Osteoblast (primary cell): Measurements from ENCODE around the gene MTRFR. TPM values are rescaled to one million over a fixed set of nuclear protein-coding genes. Genes with fewer than 3 reads are reported as not detected.
"Not testable (repeated sequence)": the region's sequence is repeated elsewhere in the genome, so short reads cannot be mapped to it uniquely, and the experiment has no call there.

ENCODE experiments used
- DNase-seq: peaks from one replicate; pipeline ENCODE4 v3.0.0; 2011; ENCODE audit warnings: low spot score, mixed read lengths; ENCODE audit not compliant: insufficient read length; ENCODE audit errors: missing footprints
- H2AFZ ChIP-seq: 2 replicates; pipeline ENCODE4 v1.6.0; 2011; ENCODE audit warnings: mild to moderate bottlenecking, low read length
- H3K27ac ChIP-seq: 2 replicates; pipeline ENCODE4 v1.5.1; 2011; ENCODE audit warnings: mild to moderate bottlenecking, low read depth, low read length, moderate library complexity
- H3K27me3 ChIP-seq: 2 replicates; pipeline ENCODE4 v1.6.0; 2012; ENCODE audit warnings: mild to moderate bottlenecking, control low read depth, inconsistent platforms, low read length, moderate library complexity; ENCODE audit not compliant: insufficient read depth
- H3K36me3 ChIP-seq: 2 replicates; pipeline ENCODE4 v1.5.1; 2011; ENCODE audit warnings: mild to moderate bottlenecking, low read length, control low read depth, moderate library complexity; ENCODE audit not compliant: insufficient read depth
- H3K4me1 ChIP-seq: 2 replicates; pipeline ENCODE4 v1.5.1; 2011; ENCODE audit warnings: mild to moderate bottlenecking, low read length, control low read depth, moderate library complexity; ENCODE audit not compliant: insufficient read depth
- H3K4me2 ChIP-seq: 2 replicates; pipeline ENCODE4 v1.6.0; 2011; ENCODE audit warnings: mild to moderate bottlenecking, low read length; ENCODE audit not compliant: insufficient read depth
- H3K4me3 ChIP-seq: fragments of 200-600 bp; sonication (generic); 3 replicates; pipeline ENCODE4 v1.5.1; 2012; ENCODE audit warnings: mild to moderate bottlenecking, low read length, inconsistent platforms; ENCODE audit not compliant: insufficient read depth
- H3K79me2 ChIP-seq: 2 replicates; pipeline ENCODE4 v1.6.0; 2012; ENCODE audit warnings: mild to moderate bottlenecking, low read length, control low read depth, inconsistent platforms; ENCODE audit not compliant: insufficient read depth
- H3K9me3 ChIP-seq: 2 replicates; pipeline ENCODE4 v1.5.1; 2011; ENCODE audit warnings: low read depth, low read length, control low read depth
- H4K20me1 ChIP-seq: 2 replicates; pipeline ENCODE4 v1.6.0; 2012; ENCODE audit warnings: mild to moderate bottlenecking, low read length, control low read depth; ENCODE audit not compliant: insufficient read depth
- total RNA-seq: library from RNA; depleted of rRNA; stranded (reverse); fragments of >200 nt; gene quantifications from 2 replicates; pipeline ENCODE4 v1.2.3, GENCODE V29; 2012
- TF ChIP-seq, protein P1 (sequence below): IDR thresholded peaks from 2 replicates; pipeline ENCODE4 v1.5.1; 2011; ENCODE audit warnings: mild to moderate bottlenecking, low read depth, low read length, moderate library complexity; ENCODE audit errors: extremely low read depth

MTRFR gene
- total RNA-seq, 1 donor = 16.3 TPM

GRCh38 chr12:123251403-123252076 is 18.3 kb downstream of the MTRFR start:
- TF ChIP-seq, protein P1, sequence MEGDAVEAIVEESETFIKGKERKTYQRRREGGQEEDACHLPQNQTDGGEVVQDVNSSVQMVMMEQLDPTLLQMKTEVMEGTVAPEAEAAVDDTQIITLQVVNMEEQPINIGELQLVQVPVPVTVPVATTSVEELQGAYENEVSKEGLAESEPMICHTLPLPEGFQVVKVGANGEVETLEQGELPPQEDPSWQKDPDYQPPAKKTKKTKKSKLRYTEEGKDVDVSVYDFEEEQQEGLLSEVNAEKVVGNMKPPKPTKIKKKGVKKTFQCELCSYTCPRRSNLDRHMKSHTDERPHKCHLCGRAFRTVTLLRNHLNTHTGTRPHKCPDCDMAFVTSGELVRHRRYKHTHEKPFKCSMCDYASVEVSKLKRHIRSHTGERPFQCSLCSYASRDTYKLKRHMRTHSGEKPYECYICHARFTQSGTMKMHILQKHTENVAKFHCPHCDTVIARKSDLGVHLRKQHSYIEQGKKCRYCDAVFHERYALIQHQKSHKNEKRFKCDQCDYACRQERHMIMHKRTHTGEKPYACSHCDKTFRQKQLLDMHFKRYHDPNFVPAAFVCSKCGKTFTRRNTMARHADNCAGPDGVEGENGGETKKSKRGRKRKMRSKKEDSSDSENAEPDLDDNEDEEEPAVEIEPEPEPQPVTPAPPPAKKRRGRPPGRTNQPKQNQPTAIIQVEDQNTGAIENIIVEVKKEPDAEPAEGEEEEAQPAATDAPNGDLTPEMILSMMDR = no peak
- Histone ChIP-seq H3K27ac (no peak overlapping the region), H3K4me3 (no peak overlapping the region), H3K9me3 (no peaks in the 10 kb centered on the region), H3K79me2 (peaks cover 62% of the 10 kb centered on the region), H4K20me1 (peaks cover 8% of the 10 kb centered on the region), H3K4me1 (no peaks in the 10 kb centered on the region), H3K36me3 (peaks cover 27% of the 10 kb centered on the region), H3K27me3 (no peaks in the 10 kb centered on the region), H2AFZ (no peak overlapping the region), H3K4me2 (no peak overlapping the region)
- DNase-seq = no peak

DNA sequence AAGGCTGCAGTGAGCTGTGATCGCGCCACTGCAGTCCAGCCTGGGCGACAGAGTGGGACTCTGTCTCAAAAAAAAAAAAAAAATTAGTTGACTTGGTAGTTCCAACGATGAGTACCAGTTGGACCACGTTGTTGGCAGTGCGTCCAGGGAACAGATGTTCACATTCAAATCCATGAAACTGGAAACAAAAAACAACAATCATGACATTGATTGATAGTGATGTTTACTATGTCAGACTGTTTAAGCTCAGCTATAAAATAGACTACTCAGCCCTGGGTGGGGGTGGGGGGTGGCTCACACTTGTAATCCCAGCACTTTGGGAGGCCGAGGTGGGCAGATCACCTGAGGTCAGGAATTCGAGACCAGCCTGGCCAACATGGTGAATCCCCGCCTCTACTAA is 19.1 kb downstream of the MTRFR start:
- peaks cover 57% of the 10 kb centered on the region for H3K79me2 ChIP-seq
- not testable (repeated sequence) for DNase-seq

DNA sequence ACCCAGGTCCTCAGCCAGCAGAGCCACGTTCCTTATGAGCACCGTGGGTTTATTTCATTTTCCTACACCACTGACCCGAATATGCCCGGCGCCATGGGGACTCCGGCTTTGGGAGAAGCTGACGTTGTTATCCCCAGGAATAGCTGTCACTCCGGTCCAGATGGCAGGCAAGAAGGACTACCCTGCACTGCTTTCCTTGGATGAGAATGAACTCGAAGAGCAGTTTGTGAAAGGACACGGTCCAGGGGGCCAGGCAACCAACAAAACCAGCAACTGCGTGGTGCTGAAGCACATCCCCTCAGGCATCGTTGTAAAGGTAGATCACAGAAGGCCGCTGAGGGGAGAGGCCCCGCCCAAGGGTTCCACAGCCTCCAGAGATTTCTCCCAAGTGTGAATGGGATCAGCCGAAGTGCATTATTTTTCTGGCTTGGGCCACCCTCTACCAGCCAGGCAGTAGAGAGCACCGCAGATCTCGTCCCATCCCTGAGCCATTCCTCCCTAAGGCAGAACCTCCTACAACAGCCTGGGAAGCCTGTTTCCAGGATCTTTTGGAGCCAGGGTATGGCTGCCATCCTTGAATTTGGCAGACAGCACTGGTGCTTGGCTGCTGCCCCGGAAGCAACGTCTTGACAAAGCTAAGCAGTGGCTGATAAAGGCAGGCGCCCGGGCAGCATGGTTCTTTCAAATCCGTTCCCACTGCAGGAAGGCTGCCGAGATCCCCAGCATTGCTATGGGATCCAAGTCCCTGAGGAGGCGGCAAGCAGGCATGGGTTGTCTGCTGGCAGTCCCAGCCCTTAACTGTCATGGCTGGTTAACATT is 20.6 kb downstream of the MTRFR start:
- Histone ChIP-seq H3K9me3 (no peaks in the 10 kb centered on the region), H3K4me2 (no peak overlapping the region), H3K79me2 (peaks cover 46% of the 10 kb centered on the region), H3K4me1 (no peaks in the 10 kb centered on the region), H3K36me3 (peaks cover 46% of the 10 kb centered on the region), H3K4me3 (no peak overlapping the region), H3K27me3 (no peaks in the 10 kb centered on the region), H2AFZ (no peak overlapping the region), H4K20me1 (peaks cover 10% of the 10 kb centered on the region), H3K27ac (no peak overlapping the region)
- TF ChIP-seq, protein P1 = no peak
- DNase-seq = peak; percentile 21

More for the DNA sequence above, 19.1 kb downstream of the MTRFR start:
- not testable (repeated sequence) for H3K9me3 ChIP-seq, H2AFZ ChIP-seq, H3K27ac ChIP-seq, H4K20me1 ChIP-seq, H3K4me2 ChIP-seq, H3K4me1 ChIP-seq, H3K4me3 ChIP-seq, H3K27me3 ChIP-seq
- H3K36me3 ChIP-seq = peaks cover 34% of the 10 kb centered on the region

GRCh38 chr12:123254853-123255446 is 21.7 kb downstream of the MTRFR start:
- no peak overlapping the region for H3K27ac ChIP-seq
- no peak overlapping the region for H3K4me3 ChIP-seq
- DNase-seq = peak; percentile 21
- H2AFZ ChIP-seq = no peak overlapping the region
- H3K36me3 ChIP-seq = peaks cover 57% of the 10 kb centered on the region
- no peaks in the 10 kb centered on the region for H3K4me1 ChIP-seq
- peaks cover 37% of the 10 kb centered on the region for H3K79me2 ChIP-seq
- H4K20me1 ChIP-seq = peaks cover 10% of the 10 kb centered on the region
- H3K27me3 ChIP-seq = no peaks in the 10 kb centered on the region
- TF ChIP-seq, protein P1 = no peak
- H3K9me3 ChIP-seq = no peaks in the 10 kb centered on the region
- H3K4me2 ChIP-seq = no peak overlapping the region
